Skeletal muscle satellite cell (primary cell): ENCODE measurements around the gene CCNG2.
"Not testable (repeated sequence)": the region's sequence is repeated elsewhere in the genome, so short reads cannot be mapped to it uniquely, and the experiment has no call there.

Source experiments
- H3K27me3 ChIP-seq: 2 replicates; pipeline ENCODE4 v1.7.0; 2013; ENCODE audit warnings: low read length; ENCODE audit not compliant: control insufficient read depth, insufficient read depth
- H3K36me3 ChIP-seq: 2 replicates; pipeline ENCODE4 v1.7.0; 2013; ENCODE audit warnings: mild to moderate bottlenecking, control low read depth, low read length; ENCODE audit not compliant: insufficient read depth
- H3K4me1 ChIP-seq: 2 replicates; pipeline ENCODE4 v1.7.0; 2013; ENCODE audit warnings: low read length; ENCODE audit not compliant: control insufficient read depth, insufficient read depth
- H3K4me2 ChIP-seq: 2 replicates; pipeline ENCODE4 v1.7.0; 2013; ENCODE audit warnings: mild to moderate bottlenecking, low read length
- H3K4me3 ChIP-seq: 2 replicates; pipeline ENCODE4 v1.7.0; 2013; ENCODE audit warnings: low read length
- H3K9ac ChIP-seq: 2 replicates; pipeline ENCODE4 v1.7.0; 2013; ENCODE audit warnings: mild to moderate bottlenecking, low read depth, low read length, moderate library complexity
- H3K9me3 ChIP-seq: replicated peaks from 2 replicates; pipeline ENCODE4 v1.7.0; 2013; ENCODE audit warnings: mild to moderate bottlenecking, control low read depth, low read length

The CCNG2 gene

DNA sequence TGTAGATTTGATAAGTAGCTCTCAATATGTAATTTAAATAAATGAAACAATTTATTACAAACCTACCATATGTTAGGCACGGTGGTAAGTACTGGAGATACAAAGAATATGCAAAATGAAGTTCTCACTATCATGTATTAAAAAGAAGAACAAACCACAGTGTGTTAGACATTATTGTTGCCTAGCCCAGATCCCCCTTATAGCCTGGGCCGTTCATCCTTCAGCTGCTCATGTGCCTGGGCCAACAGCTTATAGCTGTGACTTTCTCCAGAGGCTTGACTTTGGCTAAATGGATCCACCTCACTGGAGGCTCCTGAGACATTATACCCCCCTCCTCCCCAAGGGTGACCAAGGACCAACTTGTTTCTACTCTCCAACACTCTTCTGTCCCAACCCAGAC lies 29.8 kb upstream of the CCNG2 start:
- H3K4me3 ChIP-seq, result no peak overlapping the region
- H3K27me3 ChIP-seq, result peaks cover 23% of the 10 kb centered on the region
- no peaks in the 10 kb centered on the region for H3K9me3 ChIP-seq
- no peaks in the 10 kb centered on the region for H3K36me3 ChIP-seq
- H3K9ac ChIP-seq, result no peak overlapping the region
- H3K4me1 ChIP-seq, result no peaks in the 10 kb centered on the region
- no peak overlapping the region for H3K4me2 ChIP-seq

DNA sequence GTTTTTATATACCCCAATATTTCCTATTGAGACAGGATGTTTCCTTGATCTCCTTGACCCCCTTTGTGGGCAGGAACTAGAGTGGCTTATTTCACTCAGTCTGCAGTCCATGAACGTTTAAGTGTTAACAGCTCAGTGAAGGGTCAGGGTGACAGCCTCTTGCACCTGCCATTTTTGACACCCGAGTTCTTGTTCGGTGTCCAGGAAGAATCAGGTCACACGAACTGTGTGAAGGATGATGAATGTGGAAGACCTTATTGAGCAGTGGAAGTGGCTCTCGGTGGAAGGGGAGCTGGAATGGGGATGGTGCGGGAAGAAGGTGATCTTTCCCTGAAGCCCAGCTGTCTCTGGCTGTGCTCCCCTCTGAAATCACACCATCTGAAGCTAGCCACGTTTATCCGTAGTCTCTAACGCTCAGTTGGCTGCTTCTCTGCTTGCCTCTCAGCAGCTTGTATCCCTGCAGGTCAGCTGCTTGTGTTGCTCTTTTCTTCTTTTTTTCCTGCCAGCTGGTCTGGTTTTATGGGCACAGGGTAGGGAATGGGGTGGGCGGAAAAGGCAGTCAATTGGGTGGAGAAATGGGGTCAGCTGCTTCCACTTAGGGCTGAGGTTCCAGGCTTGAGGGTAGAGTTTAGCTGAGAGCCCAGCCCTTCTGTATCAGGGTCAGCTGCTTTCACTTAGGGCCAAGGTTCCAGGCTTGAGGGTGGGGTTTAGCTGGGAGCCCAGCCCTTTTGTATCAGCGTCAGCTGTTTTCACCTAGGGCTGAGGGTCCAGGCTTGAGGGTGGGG lies 29.0 kb upstream of the CCNG2 start:
- Histone ChIP-seq H3K4me1 (no peaks in the 10 kb centered on the region), H3K4me3 (no peak overlapping the region), H3K27me3 (peaks cover 18% of the 10 kb centered on the region), H3K9me3 (no peaks in the 10 kb centered on the region), H3K4me2 (peak overlapping the region; percentile 11), H3K36me3 (no peaks in the 10 kb centered on the region), H3K9ac (no peak overlapping the region)

DNA sequence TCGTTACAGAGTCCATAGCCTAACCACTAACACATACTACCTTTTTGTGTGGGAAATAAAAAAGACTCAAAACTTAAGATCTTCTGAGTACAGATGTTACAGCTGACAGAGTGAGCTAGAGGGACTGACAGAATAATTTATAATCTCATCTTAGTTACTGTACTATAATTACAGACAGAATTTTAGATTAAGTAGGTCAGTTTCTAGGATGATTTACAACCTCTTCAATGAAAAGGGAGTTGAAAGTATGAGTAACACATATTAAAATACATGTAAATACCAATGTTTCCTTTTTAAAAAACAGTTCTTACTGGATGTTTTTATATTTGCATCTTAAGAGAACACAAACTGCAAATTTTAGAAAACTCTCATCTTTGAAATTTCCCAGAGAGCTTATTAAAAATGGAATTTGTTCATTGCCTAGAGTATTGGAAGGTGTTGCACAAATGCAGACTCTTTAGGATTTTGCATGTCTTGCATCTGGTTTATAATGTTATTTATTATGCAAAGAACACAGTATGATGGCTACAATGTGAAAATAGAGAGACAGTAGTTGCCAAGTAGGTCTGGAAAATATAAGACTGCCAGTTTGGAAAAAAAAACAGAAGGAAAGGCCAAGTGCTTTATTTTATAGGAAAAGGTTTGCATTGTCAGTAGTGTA lies 24.2 kb upstream of the CCNG2 start:
- H3K4me1 ChIP-seq, result no peaks in the 10 kb centered on the region
- H3K9me3 ChIP-seq, result no peaks in the 10 kb centered on the region
- no peak overlapping the region for H3K4me2 ChIP-seq
- H3K4me3 ChIP-seq, result no peak overlapping the region
- no peaks in the 10 kb centered on the region for H3K36me3 ChIP-seq
- H3K27me3 ChIP-seq, result peaks cover 9% of the 10 kb centered on the region
- no peak overlapping the region for H3K9ac ChIP-seq

DNA sequence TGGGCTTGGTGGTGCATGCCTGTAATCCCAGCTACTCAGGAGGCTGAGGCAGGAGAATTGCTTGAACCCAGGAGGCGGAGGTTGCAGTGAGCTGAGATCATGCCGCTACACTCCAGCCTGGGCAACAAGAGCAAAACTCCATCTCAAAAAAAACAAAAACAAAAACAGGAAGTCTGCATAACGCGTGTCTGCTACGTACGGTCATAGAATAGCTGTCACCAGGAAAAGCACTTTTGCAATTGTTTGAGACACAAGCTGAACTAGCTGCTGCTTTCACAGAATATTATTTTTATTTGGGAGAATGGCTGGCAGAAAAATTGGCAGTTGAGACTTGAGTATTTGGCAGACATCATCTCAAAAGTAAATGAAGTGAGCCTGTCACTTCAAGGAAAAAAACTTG lies 19.6 kb upstream of the CCNG2 start:
- H3K4me2 ChIP-seq, H3K4me3 ChIP-seq, H3K36me3 ChIP-seq, H3K9me3 ChIP-seq, H3K9ac ChIP-seq, H3K4me1 ChIP-seq: not testable (repeated sequence)
- peaks cover 19% of the 10 kb centered on the region for H3K27me3 ChIP-seq

DNA sequence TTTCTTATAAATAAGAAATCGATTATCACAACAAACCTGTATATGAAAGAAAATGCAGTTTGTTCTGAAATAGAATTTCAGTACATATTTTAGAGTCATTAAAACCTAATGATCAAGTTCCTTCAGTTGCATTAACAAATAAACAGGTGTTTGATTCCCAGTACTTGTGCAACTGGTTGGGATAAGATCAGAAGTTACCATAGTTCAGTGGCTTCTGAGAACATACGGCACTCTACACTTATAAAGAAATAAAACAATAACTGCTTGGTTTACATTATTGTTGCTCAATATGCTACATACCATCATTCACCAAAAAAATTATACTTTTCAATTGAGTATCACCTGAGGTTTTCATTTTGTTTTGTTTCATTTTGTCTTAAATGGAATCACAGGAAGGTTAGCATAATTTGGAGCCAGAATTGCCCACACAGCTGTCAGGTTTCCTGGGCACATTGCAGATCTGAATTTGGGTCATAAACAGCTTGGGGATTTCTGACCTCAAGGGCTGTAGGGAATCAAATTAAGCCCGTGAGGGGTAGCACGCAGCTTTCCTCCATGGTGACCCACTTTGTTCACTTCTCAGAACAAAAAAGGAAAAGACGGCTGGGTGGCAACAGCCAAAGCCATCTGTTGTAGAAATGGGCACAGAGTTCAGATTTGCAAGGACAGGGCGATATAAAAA lies 14.9 kb upstream of the CCNG2 start:
- Histone ChIP-seq H3K4me3 (no peak overlapping the region), H3K36me3 (no peaks in the 10 kb centered on the region), H3K27me3 (peaks cover 14% of the 10 kb centered on the region), H3K9ac (no peak overlapping the region), H3K9me3 (no peaks in the 10 kb centered on the region), H3K4me1 (no peaks in the 10 kb centered on the region), H3K4me2 (no peak overlapping the region)

DNA sequence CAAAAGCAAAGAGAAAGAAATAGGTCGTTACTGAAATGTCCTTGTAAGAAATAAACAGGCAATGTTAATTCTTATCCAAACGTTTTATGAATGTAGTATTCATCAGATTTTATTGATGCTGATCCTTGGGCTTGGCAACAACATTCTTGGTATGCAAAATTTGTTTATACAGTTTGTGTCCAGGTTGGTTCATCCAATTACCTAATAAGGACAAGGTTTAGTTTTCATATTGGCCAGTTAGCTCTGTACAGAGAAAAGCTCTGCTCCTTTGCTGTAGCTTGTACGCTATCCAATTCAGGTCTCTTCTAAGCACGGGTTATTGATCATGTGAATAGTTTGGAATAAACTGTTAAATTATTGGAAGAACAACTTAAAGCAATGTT lies 14.4 kb upstream of the CCNG2 start:
- Histone ChIP-seq H3K4me1 (no peaks in the 10 kb centered on the region), H3K36me3 (no peaks in the 10 kb centered on the region), H3K9me3 (no peaks in the 10 kb centered on the region)

DNA sequence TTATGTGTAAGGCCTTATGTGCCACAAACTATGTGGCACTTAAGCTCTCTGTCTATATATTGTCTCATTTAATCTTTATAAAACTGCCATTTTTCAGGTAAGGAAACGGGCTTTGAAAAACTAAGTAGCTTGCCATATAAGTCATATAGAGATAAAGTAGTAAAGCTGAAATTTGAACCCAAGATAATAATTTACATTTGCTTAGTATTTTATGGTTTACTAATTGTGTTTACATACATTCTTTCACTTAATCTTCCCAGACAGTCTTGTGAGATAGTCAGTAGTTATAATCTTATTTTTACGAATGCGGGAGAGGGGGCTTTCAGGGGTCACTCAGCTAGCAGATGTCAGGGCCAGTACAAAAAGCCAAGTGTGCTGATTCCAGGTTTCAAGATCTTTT lies 13.9 kb upstream of the CCNG2 start:
- Histone ChIP-seq H3K4me3 (no peak overlapping the region), H3K4me2 (no peak overlapping the region), H3K9me3 (no peaks in the 10 kb centered on the region), H3K36me3 (no peaks in the 10 kb centered on the region), H3K4me1 (no peaks in the 10 kb centered on the region), H3K27me3 (peaks cover 14% of the 10 kb centered on the region), H3K9ac (no peak overlapping the region)

More for the DNA sequence above, 14.4 kb upstream of the CCNG2 start:
- no peak overlapping the region for H3K9ac ChIP-seq
- H3K27me3 ChIP-seq, result peaks cover 14% of the 10 kb centered on the region
- no peak overlapping the region for H3K4me3 ChIP-seq
- H3K4me2 ChIP-seq, result no peak overlapping the region

DNA sequence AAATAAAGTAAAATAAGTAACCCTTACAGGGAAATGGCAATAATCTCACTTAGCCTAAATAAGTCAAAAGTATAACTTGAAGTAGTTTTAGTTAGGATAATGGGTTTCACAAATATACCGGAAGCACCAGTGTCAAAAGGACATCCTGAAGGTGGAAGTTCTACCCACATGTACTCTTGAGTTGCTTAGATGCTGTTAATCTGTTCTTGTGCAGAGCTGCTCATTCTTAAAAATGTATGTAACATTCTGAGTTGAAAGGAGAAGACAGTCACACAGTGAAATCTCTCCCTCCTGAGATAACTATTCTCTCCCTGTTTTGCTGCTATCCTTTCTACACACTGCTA lies 11.2 kb upstream of the CCNG2 start:
- Histone ChIP-seq H3K4me3 (no peak overlapping the region), H3K9ac (no peak overlapping the region), H3K4me1 (no peaks in the 10 kb centered on the region), H3K36me3 (no peaks in the 10 kb centered on the region), H3K4me2 (no peak overlapping the region), H3K9me3 (no peaks in the 10 kb centered on the region), H3K27me3 (peaks cover under 1% of the 10 kb centered on the region)

DNA sequence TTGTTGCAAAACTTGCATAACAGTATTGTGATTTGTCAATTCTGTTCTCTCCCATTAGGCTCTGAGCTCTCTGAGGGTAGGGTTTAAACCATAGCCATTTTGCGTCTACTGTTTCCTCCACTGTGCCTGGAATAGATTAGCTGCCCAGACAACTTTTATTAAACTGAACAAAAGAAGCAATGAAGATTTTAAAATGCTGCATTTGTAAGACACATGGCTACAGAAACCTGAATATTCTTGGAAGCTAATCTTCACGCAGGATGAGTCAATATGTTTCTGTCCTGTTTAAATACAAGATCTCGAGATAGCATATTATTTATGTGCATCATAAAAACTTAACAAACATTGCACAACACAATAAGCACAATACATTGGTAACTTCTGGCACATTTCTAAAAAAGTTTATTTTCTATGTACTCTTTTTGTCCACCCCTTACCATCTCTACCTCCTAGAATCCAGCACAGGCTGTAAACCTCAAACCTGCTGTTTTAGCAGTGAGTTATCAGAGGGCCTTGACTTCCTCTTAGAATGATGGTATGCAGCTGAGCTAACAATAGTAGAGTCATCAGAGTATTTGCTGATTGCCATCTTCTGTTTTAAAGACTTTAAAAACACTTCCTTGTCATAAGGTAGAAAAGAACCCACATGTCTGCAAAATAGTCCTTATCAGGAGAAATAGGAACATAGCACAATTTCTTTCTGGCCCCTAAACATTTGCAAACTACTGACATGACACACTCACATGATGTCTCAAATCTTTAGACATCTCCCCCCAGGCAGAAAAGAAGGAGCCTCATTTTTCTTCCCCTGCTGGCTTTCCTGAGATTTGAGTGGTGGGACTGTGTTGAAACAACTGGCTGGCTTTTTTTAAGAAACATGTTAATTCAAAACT lies 10.6 kb upstream of the CCNG2 start:
- Histone ChIP-seq H3K4me1 (peaks cover 3% of the 10 kb centered on the region), H3K27me3 (no peaks in the 10 kb centered on the region), H3K36me3 (no peaks in the 10 kb centered on the region), H3K4me2 (no peak overlapping the region), H3K9me3 (no peaks in the 10 kb centered on the region), H3K9ac (no peak overlapping the region), H3K4me3 (no peak overlapping the region)

DNA sequence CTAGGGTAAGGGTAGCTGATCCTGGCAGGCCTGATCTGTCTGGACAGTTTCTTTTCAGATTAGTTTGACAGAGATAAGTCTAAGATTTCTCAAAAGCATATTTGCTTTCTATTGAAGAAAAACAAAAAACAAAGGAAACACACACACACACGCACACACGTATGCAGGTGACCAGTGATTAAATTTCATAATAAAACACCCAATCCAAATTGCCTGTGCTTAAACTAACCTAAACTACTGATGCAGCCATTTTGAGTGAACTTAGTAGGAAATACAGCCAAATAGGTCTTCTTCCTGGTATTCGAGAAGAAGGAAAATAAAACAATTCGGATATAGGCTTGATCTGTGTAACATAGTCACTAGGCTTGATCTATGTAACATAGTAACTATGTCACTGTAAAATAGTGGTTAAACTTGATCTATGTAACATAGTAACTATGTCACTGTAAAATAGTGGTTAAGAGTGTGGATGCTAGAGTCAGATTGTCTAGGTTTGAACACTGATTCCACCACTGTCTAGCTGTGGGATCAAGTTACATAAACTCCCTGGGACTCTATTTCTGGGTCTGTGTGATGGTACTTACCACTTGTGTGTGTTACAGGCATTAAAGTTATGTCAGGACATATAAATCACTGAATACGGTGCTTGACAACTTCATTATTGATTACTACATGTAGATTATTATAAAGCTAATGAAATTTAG lies 9.8 kb upstream of the CCNG2 start:
- Histone ChIP-seq H3K4me2 (no peak overlapping the region), H3K27me3 (no peaks in the 10 kb centered on the region), H3K4me1 (peaks cover 3% of the 10 kb centered on the region), H3K9ac (no peak overlapping the region), H3K36me3 (no peaks in the 10 kb centered on the region), H3K4me3 (no peak overlapping the region), H3K9me3 (no peaks in the 10 kb centered on the region)

DNA sequence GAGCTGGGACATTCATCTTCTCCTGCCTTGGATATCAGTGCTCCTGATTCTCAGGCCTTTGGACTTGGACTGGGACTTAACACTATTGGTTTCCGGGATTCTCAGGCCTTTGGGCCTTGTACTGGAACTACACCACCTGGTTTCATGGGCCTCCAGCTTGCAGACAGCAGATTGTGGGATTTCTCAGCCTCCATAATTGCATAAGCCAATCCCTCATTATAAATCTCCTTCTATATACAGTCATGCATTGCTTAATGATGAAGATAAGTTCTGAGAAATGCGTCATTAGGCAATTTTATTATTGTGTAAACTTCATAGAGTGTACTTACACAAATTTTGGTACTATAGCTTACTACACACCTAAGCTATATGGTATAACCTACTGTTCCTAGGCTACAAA lies 8.9 kb upstream of the CCNG2 start:
- Histone ChIP-seq H3K27me3 (peaks cover 2% of the 10 kb centered on the region), H3K9ac (no peak overlapping the region), H3K4me1 (peaks cover 3% of the 10 kb centered on the region), H3K4me2 (no peak overlapping the region), H3K36me3 (no peaks in the 10 kb centered on the region), H3K9me3 (no peaks in the 10 kb centered on the region), H3K4me3 (no peak overlapping the region)
